ENCODE results near the gene DEPDC4. TPM values are rescaled to one million over a fixed set of nuclear protein-coding genes. Genes with fewer than 3 reads are reported as not detected.

Gene DEPDC4
- total RNA-seq, 1 experiment from 2014 or later = 3.2 TPM

DNA sequence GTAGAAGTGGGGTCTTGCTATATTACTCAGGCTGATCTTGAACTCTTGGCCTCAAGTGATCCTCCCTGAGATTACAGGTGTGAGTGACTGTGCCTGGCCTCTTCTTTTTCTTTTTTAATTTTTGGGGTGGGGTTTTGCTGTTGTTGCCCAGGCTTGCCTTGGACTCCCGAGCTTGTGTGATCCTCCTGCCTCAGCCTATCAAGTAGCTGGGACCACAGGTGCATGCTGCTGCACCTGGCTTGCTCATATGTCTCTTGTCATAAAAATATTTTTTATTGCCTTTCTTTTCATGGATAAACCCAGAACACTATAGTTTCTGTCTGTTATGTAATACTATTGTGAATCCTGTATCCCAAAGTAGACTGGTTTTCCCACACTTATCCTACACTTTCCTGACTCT, 26.1 kb upstream of the DEPDC4 start:
- Mint-ChIP-seq H3K9me3 (peaks cover 4 to 9% of the 10 kb centered on the region in 2 experiments; a peak in 4 of 5 replicates), H3K27ac (no peak overlapping the region)

More for the DNA sequence above, 26.1 kb upstream of the DEPDC4 start:
- no CpG with 5 or more reads among the region's 1 CpG for WGBS (ENCODE audit: extremely low coverage, insufficient read length, low lambda C conversion rate)
- no peak overlapping the region for H4K5ac ChIP-seq (ENCODE audit: insufficient read length, low read depth, low read length)
- no peak overlapping the region for H3K4ac ChIP-seq (ENCODE audit: low read depth, low read length)
- H2BK5ac ChIP-seq (ENCODE audit: insufficient read length, low read length) = no peak overlapping the region
- no peaks in the 10 kb centered on the region for H4K20me1 ChIP-seq (ENCODE audit: control insufficient read depth, insufficient read depth, insufficient read length)
- H2BK15ac ChIP-seq (ENCODE audit: low read depth, low read length) = no peak overlapping the region
- H2BK12ac ChIP-seq (ENCODE audit: insufficient read length, low read depth, low read length) = no peak overlapping the region
- H2BK20ac ChIP-seq (ENCODE audit: low read depth, low read length, poor library complexity, severe bottlenecking) = no peak overlapping the region
- no peaks in the 10 kb centered on the region for H3K9me3 ChIP-seq (ENCODE audit: control insufficient read depth, low read depth, low read length)
- H4K8ac ChIP-seq (replicated peaks; ENCODE audit: insufficient read length, low read depth, low read length) = no peak overlapping the region
- no peak for DNase-seq
- H4K91ac ChIP-seq (ENCODE audit: insufficient read length, low read depth, low read length) = no peak overlapping the region
- H3K27me3 Mint-ChIP-seq (ENCODE audit: low read depth) = no peaks in the 10 kb centered on the region
- H3K79me2 ChIP-seq (ENCODE audit: insufficient read depth, low read length) = no peaks in the 10 kb centered on the region
- H3T11ph ChIP-seq (ENCODE audit: low read length) = no peak overlapping the region
- no peak overlapping the region for H3K18ac ChIP-seq (ENCODE audit: insufficient read length, low read depth, low read length)
- H3K4me1 Mint-ChIP-seq = no peaks in the 10 kb centered on the region
- H3K9ac ChIP-seq (ENCODE audit: extremely low read depth, insufficient read length, low read length) = no peak overlapping the region
- no peaks in the 10 kb centered on the region for H3K23me2 ChIP-seq (ENCODE audit: insufficient read length, low read depth, low read length, poor library complexity, severe bottlenecking)
- H3K14ac ChIP-seq (ENCODE audit: insufficient read depth, low read length) = no peak overlapping the region
- no peak overlapping the region for H3K56ac ChIP-seq (ENCODE audit: insufficient read length, low read depth, low read length)
- no peaks in the 10 kb centered on the region for H3K27me3 ChIP-seq (ENCODE audit: insufficient read depth, low read length)
- no peaks in the 10 kb centered on the region for H3K4me1 ChIP-seq (ENCODE audit: insufficient read depth, low read length)
- no peak overlapping the region for H3K4me2 ChIP-seq (ENCODE audit: insufficient read depth, insufficient read length, low read length)
- H3K4me3 Mint-ChIP-seq = no peak overlapping the region
- H2BK120ac ChIP-seq (ENCODE audit: low read depth, low read length, poor library complexity, severe bottlenecking) = no peak overlapping the region
- TF ChIP-seq CTCF (conservative IDR thresholded peaks at IDR 0.05) = no peak
- H3K23ac ChIP-seq (ENCODE audit: insufficient read length, low read depth, low read length) = no peak overlapping the region
- no peaks in the 10 kb centered on the region for H3K79me1 ChIP-seq (ENCODE audit: insufficient read depth, low read depth, low read length, poor library complexity, severe bottlenecking)
- H3K27ac ChIP-seq (ENCODE audit: insufficient read length, low read depth, low read length) = no peak overlapping the region
- H3K36me3 Mint-ChIP-seq (ENCODE audit: insufficient read depth in 1 of 3, low read depth in 3 of 3) = peaks cover 26 to 34% (median 27%) of the 10 kb centered on the region in 3 experiments
- H2AK5ac ChIP-seq (ENCODE audit: insufficient read length, low read length) = no peak overlapping the region
- no peak overlapping the region for H2AFZ ChIP-seq (ENCODE audit: low read length)

Measured in H9 (cell line).